WTC11 (cell line): ENCODE measurements around the gene GPC5. TPM values are rescaled to one million over a fixed set of nuclear protein-coding genes. Genes with fewer than 3 reads are reported as not detected.

Experiments
- ATAC-seq: fragments of 200-7000 bp; cut with Tn5 transposase; 2 replicates; pipeline ENCODE4 v1.10.0; 2021; ENCODE audit warnings: mild to moderate bottlenecking, moderate library complexity
- CTCF ChIA-PET: fragments of 300-600 bp; sonication (Branson Sonifier 250); formaldehyde crosslinking; loops from one replicate; lab custom pipeline; 2021; ENCODE audit warnings: antibody characterized with exemption; lab: Charles Lee
- POLR2A ChIA-PET: fragments of 350-600 bp; sonication (Branson Sonifier 250); formaldehyde crosslinking; loops from one replicate; lab custom pipeline; 2021; ENCODE audit warnings: antibody characterized with exemption; lab: Charles Lee
- DNase-seq: peaks from one replicate; pipeline ENCODE4 v3.0.0; 2021; ENCODE audit warnings: low spot score
- H3K27ac Mint-ChIP-seq: 2 replicates; pipeline ENCODE4 v1.8.0; 2021; ENCODE audit warnings: mixed read lengths
- H3K27me3 Mint-ChIP-seq: 2 replicates; pipeline ENCODE4 v1.8.0; 2021; ENCODE audit warnings: low read depth, mild to moderate bottlenecking, moderate library complexity, mixed read lengths
- H3K36me3 Mint-ChIP-seq: 2 replicates; pipeline ENCODE4 v1.8.0; 2021; ENCODE audit warnings: mixed read lengths
- H3K4me1 Mint-ChIP-seq: 2 replicates; pipeline ENCODE4 v1.8.0; 2022; ENCODE audit warnings: mixed read lengths
- H3K4me3 Mint-ChIP-seq: 2 replicates; pipeline ENCODE4 v1.8.0; 2021; ENCODE audit warnings: mild to moderate bottlenecking, moderate library complexity, mixed read lengths
- H3K9me3 Mint-ChIP-seq: 2 replicates; pipeline ENCODE4 v1.8.0; 2021; ENCODE audit warnings: mixed read lengths
- AFF4 ChIP-seq: sonication (generic); formaldehyde crosslinking; IDR thresholded peaks from 2 replicates; pipeline ENCODE4 v1.8.1; 2023; ENCODE audit warnings: mild to moderate bottlenecking, missing genetic modification reagents, borderline replicate concordance
- CBFB ChIP-seq: sonication (generic); formaldehyde crosslinking; IDR thresholded peaks from 2 replicates; pipeline ENCODE4 v1.8.1; 2022; ENCODE audit warnings: mild to moderate bottlenecking, low read depth, missing genetic modification reagents
- E2F1 ChIP-seq: sonication (generic); formaldehyde crosslinking; IDR thresholded peaks from 2 replicates; pipeline ENCODE4 v1.8.0; 2022; ENCODE audit warnings: mild to moderate bottlenecking, missing genetic modification reagents
- ETV6 ChIP-seq: sonication (generic); formaldehyde crosslinking; IDR thresholded peaks from 2 replicates; pipeline ENCODE4 v1.8.1; 2022; ENCODE audit warnings: mild to moderate bottlenecking, missing genetic modification reagents
- FOXP1 ChIP-seq: sonication (generic); formaldehyde crosslinking; IDR thresholded peaks from 2 replicates; pipeline ENCODE4 v1.8.0; 2022; ENCODE audit warnings: missing genetic modification reagents, mild to moderate bottlenecking, moderate library complexity, borderline replicate concordance
- FOXP4 ChIP-seq: sonication (generic); formaldehyde crosslinking; IDR thresholded peaks from 2 replicates; pipeline ENCODE4 v1.8.0; 2022; ENCODE audit warnings: mild to moderate bottlenecking, missing genetic modification reagents
- GABPB1 ChIP-seq: sonication (generic); formaldehyde crosslinking; IDR thresholded peaks from 2 replicates; pipeline ENCODE4 v1.8.1; 2023; ENCODE audit warnings: mild to moderate bottlenecking, missing genetic modification reagents
- HMGA2 ChIP-seq: fragments of 250-450 bp; sonication (Bioruptor Pico); IDR thresholded peaks from 2 replicates; pipeline ENCODE4 v1.4.0; 2021; ENCODE audit warnings: mild to moderate bottlenecking, moderate library complexity
- NR1H2 ChIP-seq: sonication (generic); formaldehyde crosslinking; IDR thresholded peaks from 2 replicates; pipeline ENCODE4 v1.9.0; 2021; ENCODE audit warnings: mild to moderate bottlenecking, moderate library complexity, missing genetic modification reagents
- TCF7 ChIP-seq: sonication (generic); formaldehyde crosslinking; IDR thresholded peaks from 2 replicates; pipeline ENCODE4 v1.8.0; 2022; ENCODE audit warnings: mild to moderate bottlenecking, low read depth, missing genetic modification reagents, moderate library complexity
- USF1 ChIP-seq: sonication (generic); formaldehyde crosslinking; IDR thresholded peaks from 2 replicates; pipeline ENCODE4 v1.8.0; 2022; ENCODE audit warnings: mild to moderate bottlenecking, missing genetic modification reagents
- ZMAT4 ChIP-seq: fragments of 250-450 bp; sonication (Bioruptor Pico); IDR thresholded peaks from 2 replicates; pipeline ENCODE4 v1.9.0; 2021; ENCODE audit warnings: mild to moderate bottlenecking
- ZNF121 ChIP-seq: sonication (generic); formaldehyde crosslinking; IDR thresholded peaks from 2 replicates; pipeline ENCODE4 v1.8.0; 2023; ENCODE audit warnings: missing genetic modification reagents
- ZNF138 ChIP-seq: sonication (generic); formaldehyde crosslinking; conservative IDR thresholded peaks from 2 replicates; pipeline ENCODE4 v1.8.1; 2022; ENCODE audit warnings: mild to moderate bottlenecking, moderate library complexity, missing genetic modification reagents
- ZNF263 ChIP-seq: sonication (generic); formaldehyde crosslinking; IDR thresholded peaks from 2 replicates; pipeline ENCODE4 v1.8.1; 2022; ENCODE audit warnings: low read depth, mild to moderate bottlenecking, moderate library complexity, missing genetic modification reagents
- ZNF416 ChIP-seq: fragments of 250-450 bp; sonication (Bioruptor Pico); IDR thresholded peaks from 2 replicates; pipeline ENCODE4 v1.9.0; 2021; ENCODE audit warnings: mild to moderate bottlenecking, inconsistent platforms
- total RNA-seq: library from RNA; stranded (reverse); gene quantifications from 3 replicates; pipeline ENCODE4 v1.2.3, GENCODE V29; 2021

GPC5 gene
- total RNA-seq, 1 experiment from 2014 or later: 0.46 TPM

- DNase-seq: no peak
- no peak for TF ChIP-seq NR1H2 (CRISPR knock-in tag)
- TF ChIP-seq HMGA2 (CRISPR knock-in tag): 0 out of 2 replicates have a peak, but pooled peaks have one; percentile 39
- TF ChIP-seq, all 79 proteins: peak for 1
- ATAC-seq: no peak
- ChIA-PET POLR2A (no interaction called here), CTCF (interaction anchor here (0.6 to 1.3 kb wide), 3 partner anchors 32 to 179 kb away, joined by 3 to 4 read pairs (median 4); no protein-coding TSS in a partner anchor)
- Mint-ChIP-seq H3K36me3 (peaks cover 26% of the 10 kb centered on the region), H3K27me3 (no peaks in the 10 kb centered on the region; the same call in 1 of the 2 replicates), H3K27ac (no peak overlapping the region), H3K4me1 (no peaks in the 10 kb centered on the region; the same call in 1 of the 2 replicates), H3K4me3 (no peak overlapping the region), H3K9me3 (peaks cover 29% of the 10 kb centered on the region)
Observed at GRCh38 chr13:92354583-92354982, 956.2 kb downstream of the GPC5 start.

GRCh38 chr13:92355213-92355612, 956.8 kb downstream of the GPC5 start:
- ATAC-seq: peak; percentile 95
- Mint-ChIP-seq H3K27me3 (no peaks in the 10 kb centered on the region; the same call in 1 of the 2 replicates), H3K4me1 (no peaks in the 10 kb centered on the region; the same call in 1 of the 2 replicates), H3K9me3 (peaks cover 36% of the 10 kb centered on the region), H3K36me3 (peaks cover 32% of the 10 kb centered on the region), H3K4me3 (no peak overlapping the region), H3K27ac (no peak overlapping the region)
- peak; percentile 42 for DNase-seq
- TF ChIP-seq GABPB1 (CRISPR knock-in tag) (no peak), ZNF263 (CRISPR knock-in tag) (no peak), ZNF416 (CRISPR knock-in tag) (no peak), TCF7 (CRISPR knock-in tag) (no peak), E2F1 (no peak), FOXP1 (CRISPR knock-in tag) (no peak), ETV6 (CRISPR knock-in tag) (no peak), ZMAT4 (CRISPR knock-in tag) (no peak), CBFB (no peak), AFF4 (CRISPR knock-in tag) (no peak), FOXP4 (CRISPR knock-in tag) (no peak), USF1 (no peak), ZNF121 (CRISPR knock-in tag) (no peak), ZNF138 (CRISPR knock-in tag) (no peak)
- CTCF ChIA-PET: interaction anchor here (1.0 to 1.3 kb wide), 2 partner anchors 168 to 180 kb away, joined by 4 read pairs; no protein-coding TSS in a partner anchor
- POLR2A ChIA-PET: no interaction called here
